ENCODE results near the gene CREBBP. TPM values are rescaled to one million over a fixed set of nuclear protein-coding genes. Genes with fewer than 3 reads are reported as not detected.
A peak's percentile ranks its signal among the peaks of the same experiment; 100 is the strongest.

CREBBP gene
- total RNA-seq, 1 donor from 2014 or later = 53.0 TPM

GRCh38 chr16:3807425-3808123, 72.9 kb downstream of the CREBBP start:
- Histone ChIP-seq H4K20me1 (ENCODE audit: insufficient read depth, low read length) (peaks cover 97% of the 10 kb centered on the region), H2AFZ (ENCODE audit: low read depth, low read length) (no peak overlapping the region), H3K27ac (ENCODE audit: low read depth, low read length) (no peak overlapping the region), H3K36me3 (ENCODE audit: insufficient read depth, low read length) (no peaks in the 10 kb centered on the region), H3K9me3 (ENCODE audit: insufficient read depth, low read depth, low read length) (no peaks in the 10 kb centered on the region), H3K4me3 (ENCODE audit: insufficient read depth, low read depth, low read length) (no peak overlapping the region), H3K27me3 (ENCODE audit: insufficient read depth, low read length) (no peaks in the 10 kb centered on the region), H3K4me2 (ENCODE audit: low read length) (no peak overlapping the region), H3K9ac (ENCODE audit: low read length) (no peak overlapping the region), H3K4me1 (ENCODE audit: insufficient read depth, low read length) (no peaks in the 10 kb centered on the region), H3K79me2 (ENCODE audit: insufficient read depth, low read length) (peaks cover 94% of the 10 kb centered on the region)
- peaks cover 13% of the 10 kb centered on the region for H3K36me3 Mint-ChIP-seq (ENCODE audit: low read depth, unreplicated experiment)
- FAIRE-seq = no peak
- peaks cover 16% of the 10 kb centered on the region for H3K4me1 Mint-ChIP-seq (ENCODE audit: low read depth, unreplicated experiment)
- DNase-seq (ENCODE audit: low read depth) = no peak
- H3K4me3 Mint-ChIP-seq (ENCODE audit: unreplicated experiment) = peak overlapping the region; percentile 11
- H3K27ac Mint-ChIP-seq (ENCODE audit: unreplicated experiment) = no peak overlapping the region
- H3K9me3 Mint-ChIP-seq (ENCODE audit: unreplicated experiment) = no peaks in the 10 kb centered on the region
- no peak for TF ChIP-seq CTCF (IDR thresholded peaks at IDR 0.05; ENCODE audit: insufficient read depth, low read depth, low read length)
- no peak for TF ChIP-seq EZH2 (IDR thresholded peaks at IDR 0.05; ENCODE audit: insufficient read depth, low read length)
- H3K27me3 Mint-ChIP-seq (ENCODE audit: low read depth, unreplicated experiment) = no peaks in the 10 kb centered on the region

- Histone ChIP-seq H3K79me2 (ENCODE audit: insufficient read depth, low read length) (peaks cover 92% of the 10 kb centered on the region), H3K4me2 (ENCODE audit: low read length) (no peak overlapping the region), H3K27ac (ENCODE audit: low read depth, low read length) (no peak overlapping the region), H3K4me3 (ENCODE audit: insufficient read depth, low read depth, low read length) (no peak overlapping the region), H2AFZ (ENCODE audit: low read depth, low read length) (no peak overlapping the region), H3K9ac (ENCODE audit: low read length) (no peak overlapping the region), H3K36me3 (ENCODE audit: insufficient read depth, low read length) (no peaks in the 10 kb centered on the region), H3K9me3 (ENCODE audit: insufficient read depth, low read depth, low read length) (no peaks in the 10 kb centered on the region), H3K27me3 (ENCODE audit: insufficient read depth, low read length) (no peaks in the 10 kb centered on the region), H3K4me1 (ENCODE audit: insufficient read depth, low read length) (no peaks in the 10 kb centered on the region), H4K20me1 (ENCODE audit: insufficient read depth, low read length) (peaks cover 96% of the 10 kb centered on the region)
- H3K36me3 Mint-ChIP-seq (ENCODE audit: low read depth, unreplicated experiment) = peaks cover 15% of the 10 kb centered on the region
- H3K4me3 Mint-ChIP-seq (ENCODE audit: unreplicated experiment) = no peak overlapping the region
- DNase-seq (ENCODE audit: low read depth) (no peak), FAIRE-seq (no peak)
- H3K9me3 Mint-ChIP-seq (ENCODE audit: unreplicated experiment) = no peaks in the 10 kb centered on the region
- H3K27me3 Mint-ChIP-seq (ENCODE audit: low read depth, unreplicated experiment) = no peaks in the 10 kb centered on the region
- H3K4me1 Mint-ChIP-seq (ENCODE audit: low read depth, unreplicated experiment) = peaks cover 5% of the 10 kb centered on the region
- no peak overlapping the region for H3K27ac Mint-ChIP-seq (ENCODE audit: unreplicated experiment)
- TF ChIP-seq CTCF (IDR thresholded peaks at IDR 0.05; ENCODE audit: insufficient read depth, low read depth, low read length) (no peak), EZH2 (IDR thresholded peaks at IDR 0.05; ENCODE audit: insufficient read depth, low read length) (no peak)
Observed at GRCh38 chr16:3804426-3805016, 76.0 kb downstream of the CREBBP start.

All from astrocyte (in vitro differentiated cells and primary cell).